Measurements from ENCODE around the gene BCAS3.

BCAS3 gene

DNA sequence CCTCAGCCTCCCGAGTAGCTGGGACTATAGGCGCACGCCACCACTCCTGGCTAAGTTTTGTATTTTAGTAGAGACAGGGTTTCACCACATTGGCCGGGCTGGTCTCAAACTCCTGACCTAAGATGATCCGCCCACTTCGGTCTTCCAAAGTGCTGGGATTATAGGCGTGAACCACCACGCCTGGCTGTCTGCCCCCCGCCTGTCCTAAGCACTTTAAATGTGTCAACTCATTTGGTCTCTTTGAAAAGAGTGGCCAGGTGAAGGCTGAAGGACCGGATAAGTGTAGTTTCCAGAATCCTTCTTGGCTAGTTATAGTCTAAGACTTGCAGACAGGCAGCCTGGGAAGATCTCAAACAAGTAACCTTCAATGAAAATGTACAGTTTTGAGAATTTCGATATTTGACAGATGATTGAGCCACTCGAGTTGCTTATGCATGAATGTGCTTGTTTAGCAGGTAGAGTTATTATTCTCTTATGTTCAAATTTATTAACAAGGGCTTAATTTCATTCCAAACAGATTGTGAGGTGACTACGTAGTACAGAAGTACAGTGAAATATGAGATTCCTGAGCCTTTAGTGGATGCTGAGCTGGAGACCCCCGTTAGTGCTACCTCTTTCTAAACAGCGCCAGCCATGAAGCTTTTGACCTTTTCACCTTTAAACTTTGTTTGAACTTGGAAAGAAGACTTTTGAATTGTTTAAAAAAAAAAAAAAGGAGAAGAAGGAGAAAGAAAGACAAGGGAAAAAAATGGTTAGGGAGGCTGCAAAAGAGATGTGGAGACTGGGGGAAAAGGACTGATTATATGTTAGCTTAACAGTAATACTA, 557.6 kb downstream of the BCAS3 start:
- no peak overlapping the region for H3K4me3 ChIP-seq (replicated peaks in 1 of 2; ENCODE audit: low read depth in 2 of 2, low read length in 2 of 2)
- DNase-seq (ENCODE audit: low read depth in 2 of 2) = no peak
- TF ChIP-seq CTCF (IDR thresholded peaks at IDR 0.05; ENCODE audit: low read depth, low read length) = no peak

DNA sequence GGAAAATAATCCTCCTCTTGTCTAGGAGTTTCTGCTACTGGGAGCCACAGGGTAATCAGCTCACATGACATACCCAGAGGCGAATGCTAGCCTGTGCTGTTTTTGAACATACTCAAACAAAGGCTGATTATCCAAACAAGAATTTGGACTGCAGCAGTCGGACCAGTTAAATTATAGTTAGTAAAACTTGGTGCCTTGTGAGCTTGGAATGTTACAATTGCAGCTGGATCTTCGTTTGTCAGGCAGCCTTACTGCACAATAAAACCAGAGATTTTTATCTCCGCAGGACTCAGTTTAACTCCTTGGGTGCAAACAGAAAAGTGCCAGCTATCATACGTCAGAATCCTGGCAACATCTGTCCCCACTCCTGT, 558.2 kb downstream of the BCAS3 start:
- peak; percentile 53 to 59 for DNase-seq (ENCODE audit: low read depth in 2 of 2)
- no peak for TF ChIP-seq CTCF (IDR thresholded peaks at IDR 0.05; ENCODE audit: low read depth, low read length)
- H3K4me3 ChIP-seq (replicated peaks in 1 of 2; ENCODE audit: low read depth in 2 of 2, low read length in 2 of 2) = no peak overlapping the region

DNA sequence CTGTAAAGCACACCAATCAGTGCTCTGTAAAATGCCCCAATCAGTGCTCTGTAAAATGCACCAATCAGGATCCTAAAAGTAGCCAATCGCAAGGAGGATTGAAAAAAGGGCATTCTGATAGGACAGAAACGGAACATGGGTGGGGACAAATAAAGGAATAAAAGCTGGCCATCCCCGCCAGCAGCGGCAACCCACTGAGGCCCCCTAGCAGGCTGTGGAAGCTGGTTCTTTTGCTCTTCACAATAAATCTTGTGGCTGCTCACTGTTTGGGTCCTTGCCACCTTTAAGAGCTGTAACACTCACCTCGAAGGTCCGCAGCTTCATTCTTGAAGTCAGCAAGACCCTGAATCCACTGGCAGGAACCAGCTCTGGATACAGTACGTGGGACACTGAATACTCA, 559.6 kb downstream of the BCAS3 start:
- no peak for DNase-seq (ENCODE audit: low read depth in 2 of 2)
- TF ChIP-seq CTCF (IDR thresholded peaks at IDR 0.05; ENCODE audit: low read depth, low read length) = no peak
- H3K4me3 ChIP-seq (replicated peaks in 1 of 2; ENCODE audit: low read depth in 2 of 2, low read length in 2 of 2) = no peak overlapping the region

- H3K4me3 ChIP-seq (replicated peaks in 1 of 2; ENCODE audit: low read depth in 2 of 2, low read length in 2 of 2) = no peak overlapping the region
- TF ChIP-seq CTCF (IDR thresholded peaks at IDR 0.05; ENCODE audit: low read depth, low read length) = no peak
- DNase-seq (ENCODE audit: low read depth in 2 of 2) = no peak
These were observed 560.8 kb downstream of the BCAS3 start for GRCh38 chr17:61238455-61238933.

- H3K4me3 ChIP-seq (replicated peaks in 1 of 2; ENCODE audit: low read depth in 2 of 2, low read length in 2 of 2) = no peak overlapping the region
- DNase-seq (ENCODE audit: low read depth in 2 of 2) = no peak
- TF ChIP-seq CTCF (IDR thresholded peaks at IDR 0.05; ENCODE audit: low read depth, low read length) = no peak
These were observed 561.7 kb downstream of the BCAS3 start for GRCh38 chr17:61239327-61239726.

- no peak for TF ChIP-seq CTCF (IDR thresholded peaks at IDR 0.05; ENCODE audit: low read depth, low read length)
- DNase-seq (ENCODE audit: low read depth in 2 of 2) = no peak
- no peak overlapping the region for H3K4me3 ChIP-seq (replicated peaks in 1 of 2; ENCODE audit: low read depth in 2 of 2, low read length in 2 of 2)
These were observed 562.3 kb downstream of the BCAS3 start for GRCh38 chr17:61239953-61240352.
